Fibroblast of mammary gland (primary cell): ENCODE data around the gene KRT86.

ENCODE experiments used
- DNase-seq: peaks from one replicate; pipeline ENCODE4 v3.0.0-alpha.2; 2010; ENCODE audit warnings: low read depth
- H3K4me3 ChIP-seq: 2 replicates; pipeline ENCODE4 v1.5.1; 2011; ENCODE audit warnings: low read depth, mild to moderate bottlenecking, low read length, moderate library complexity; ENCODE audit not compliant: control insufficient read depth
- CTCF ChIP-seq: conservative IDR thresholded peaks from 2 replicates; pipeline ENCODE4 v1.5.1; 2011; ENCODE audit warnings: low read depth, low read length, inconsistent platforms; ENCODE audit not compliant: control insufficient read depth, insufficient read depth

KRT86 gene

GRCh38 chr12:52264435-52264825 is 10.0 kb upstream of the KRT86 start:
- no peak for TF ChIP-seq CTCF
- DNase-seq, result no peak
- H3K4me3 ChIP-seq, result no peak overlapping the region

DNA sequence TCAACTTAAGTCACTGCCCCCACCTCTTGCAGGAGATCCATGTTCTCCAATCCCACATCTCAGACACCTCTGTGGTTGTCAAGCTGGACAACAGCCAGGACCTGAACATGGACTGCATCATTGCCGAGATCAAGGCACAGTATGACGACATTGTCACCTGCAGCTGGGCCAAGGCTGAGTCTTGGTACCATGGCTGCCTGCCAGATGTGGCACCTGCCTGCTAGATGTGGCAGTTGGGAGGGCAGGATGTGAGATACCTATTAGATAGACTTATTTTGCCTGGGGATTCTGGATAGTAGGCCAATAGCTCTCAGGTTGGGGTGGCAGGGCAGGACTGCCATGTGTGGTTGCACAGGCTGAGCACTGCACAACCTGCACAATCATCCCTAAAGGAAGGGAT is 7.9 kb upstream of the KRT86 start:
- no peak for TF ChIP-seq CTCF
- H3K4me3 ChIP-seq, result no peak overlapping the region
- DNase-seq, result no peak

DNA sequence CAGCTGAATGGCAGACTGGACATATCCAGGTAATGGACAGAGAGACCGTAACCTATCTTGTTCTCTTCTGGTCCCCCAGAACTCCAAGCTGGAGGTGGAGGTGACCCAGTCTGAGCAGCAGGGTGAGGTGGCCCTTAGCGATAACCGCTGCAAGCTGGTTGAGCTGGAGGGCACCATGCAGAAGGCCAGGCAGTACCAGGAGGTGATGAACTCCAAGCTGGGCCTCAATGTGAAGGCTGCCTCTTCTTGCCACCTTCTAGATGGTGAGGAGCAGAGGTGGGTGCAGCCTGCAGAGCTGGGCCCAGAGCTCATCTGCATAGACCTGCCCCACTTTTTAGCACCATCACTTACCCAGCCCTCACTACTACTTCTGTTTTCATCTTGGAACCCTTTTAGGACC is 7.2 kb upstream of the KRT86 start:
- DNase-seq, result no peak
- H3K4me3 ChIP-seq, result no peak overlapping the region
- no peak for TF ChIP-seq CTCF

GRCh38 chr12:52267699-52268098 is 6.7 kb upstream of the KRT86 start:
- TF ChIP-seq CTCF, result no peak
- no peak for DNase-seq
- H3K4me3 ChIP-seq, result no peak overlapping the region

GRCh38 chr12:52268212-52268611 is 6.2 kb upstream of the KRT86 start:
- TF ChIP-seq CTCF, result no peak
- no peak for DNase-seq
- H3K4me3 ChIP-seq, result no peak overlapping the region

DNA sequence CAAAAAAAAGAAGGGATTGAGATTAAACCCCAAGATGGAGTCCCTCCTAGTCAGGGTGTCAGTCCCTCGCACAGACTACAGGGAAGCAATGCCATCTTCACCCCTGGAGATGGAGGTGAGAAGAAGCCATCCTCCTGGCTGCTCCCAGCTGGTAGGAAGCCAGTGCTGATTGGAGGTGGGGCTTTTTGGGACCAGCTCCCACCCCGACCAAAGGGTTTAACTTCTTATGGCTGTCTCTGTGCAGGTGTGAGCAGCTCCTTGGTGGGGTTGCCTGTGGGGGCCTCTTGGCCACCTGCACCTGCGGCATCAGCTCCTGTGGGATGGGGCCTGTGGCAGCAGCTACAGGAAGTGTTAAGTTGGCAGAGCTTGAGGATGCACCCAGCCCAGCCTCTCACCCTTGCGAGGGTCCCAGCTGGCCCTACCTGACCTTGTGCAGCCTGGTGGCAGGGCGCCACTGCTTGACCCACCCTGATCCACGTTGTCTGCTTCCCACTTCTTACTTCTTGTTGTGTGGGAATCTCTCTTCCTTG is 3.8 kb upstream of the KRT86 start:
- TF ChIP-seq CTCF, result no peak
- H3K4me3 ChIP-seq, result no peak overlapping the region
- no peak for DNase-seq

DNA sequence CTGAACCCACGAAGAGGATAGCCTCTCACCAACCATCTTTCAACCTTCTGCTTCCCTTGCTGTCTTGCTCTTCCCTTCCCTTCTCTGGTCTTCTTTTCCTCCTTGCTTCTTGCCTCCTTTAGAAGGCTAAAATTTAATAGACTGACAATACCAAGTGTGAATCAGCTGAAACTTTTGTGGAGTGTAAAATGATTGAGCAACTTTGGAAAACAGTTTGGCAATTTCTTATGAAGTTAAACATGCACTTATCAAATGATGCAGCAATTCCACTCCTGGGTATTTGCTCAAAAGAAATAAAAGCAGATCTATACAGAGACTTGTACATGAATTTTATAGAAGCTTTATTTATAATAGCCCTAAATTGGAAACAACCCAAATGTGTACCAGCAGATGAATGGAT is 3.3 kb upstream of the KRT86 start:
- TF ChIP-seq CTCF, result no peak
- no peak overlapping the region for H3K4me3 ChIP-seq
- peak; percentile 35 for DNase-seq
